ENCODE results near the gene TNFSF8.

GRCh38 chr9:114887963-114888362 is 42.4 kb downstream of the TNFSF8 start:
- TF ChIP-seq POLR2A (IDR thresholded peaks at IDR 0.05; ENCODE audit: low read depth, low read length) (no peak), CTCF (conservative IDR thresholded peaks at IDR 0.05; ENCODE audit: low read depth, low read length) (no peak), BHLHE40 (IDR thresholded peaks at IDR 0.05; ENCODE audit: low read depth, low read length) (no peak), MXI1 (IDR thresholded peaks at IDR 0.05; ENCODE audit: borderline replicate concordance, low read depth, low read length) (no peak), USF2 (IDR thresholded peaks at IDR 0.05; ENCODE audit: low read depth, low read length) (no peak), SMC3 (IDR thresholded peaks at IDR 0.05; ENCODE audit: low read depth, low read length) (no peak), RFX5 (IDR thresholded peaks at IDR 0.05; ENCODE audit: low read depth, low read length) (no peak), ELK1 (IDR thresholded peaks at IDR 0.05; ENCODE audit: borderline replicate concordance, low read depth, low read length) (no peak), CEBPB (IDR thresholded peaks at IDR 0.05; ENCODE audit: low read depth, low read length) (no peak), MAFK (IDR thresholded peaks at IDR 0.05; ENCODE audit: low read depth, low read length) (no peak), RCOR1 (IDR thresholded peaks at IDR 0.05; ENCODE audit: insufficient replicate concordance, low read length) (no peak)

Measured in IMR-90 (cell line).